ENCODE results near the gene HLA-A. TPM values are rescaled to one million over a fixed set of nuclear protein-coding genes. Genes with fewer than 3 reads are reported as not detected.
"Not testable (repeated sequence)": the region's sequence is repeated elsewhere in the genome, so short reads cannot be mapped to it uniquely, and the experiment has no call there.

The HLA-A gene
- total RNA-seq, 1 donor from 2014 or later: 1,705 TPM

DNA sequence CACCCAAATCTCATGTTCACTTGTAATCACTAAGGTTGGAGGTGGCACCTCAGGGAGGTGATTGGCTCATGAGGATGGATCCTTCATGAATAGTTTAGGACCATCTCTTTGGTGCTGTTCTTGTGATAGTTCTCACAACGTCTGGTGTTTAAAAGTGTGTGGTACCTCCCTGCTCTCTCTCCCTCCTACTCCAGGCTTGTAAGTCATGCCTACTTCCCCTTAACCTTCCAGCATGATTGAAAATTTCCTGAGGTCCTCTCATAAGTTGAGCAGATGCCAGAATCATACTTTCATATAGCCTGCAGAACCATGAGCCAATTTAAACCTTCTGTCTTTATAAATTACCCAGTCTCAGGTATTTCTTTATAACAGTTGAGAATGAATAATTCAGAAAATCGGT lies 16.6 kb downstream of the HLA-A start:
- intact Hi-C loops (cut with micrococcal nuclease): no loop called here

DNA sequence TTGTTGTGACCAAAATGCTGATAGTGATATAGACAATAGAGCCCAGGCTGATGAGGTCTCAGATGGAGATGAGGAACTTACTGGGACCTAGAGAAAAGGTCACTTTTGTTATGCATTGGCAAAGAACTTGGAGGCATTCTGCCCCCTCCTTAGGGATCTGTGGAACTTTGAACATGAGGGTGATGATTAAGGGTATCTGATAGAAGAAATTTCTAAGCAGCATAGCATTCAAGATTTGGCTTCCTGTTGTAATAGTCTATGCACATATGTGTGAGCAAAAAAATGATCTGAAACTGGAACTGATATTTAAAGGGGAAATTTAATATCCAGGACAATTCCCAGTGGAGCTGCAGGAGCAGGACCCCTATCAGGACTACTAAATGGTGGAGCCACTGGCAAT lies 17.1 kb downstream of the HLA-A start:
- intact Hi-C loops (cut with micrococcal nuclease): no loop called here

DNA sequence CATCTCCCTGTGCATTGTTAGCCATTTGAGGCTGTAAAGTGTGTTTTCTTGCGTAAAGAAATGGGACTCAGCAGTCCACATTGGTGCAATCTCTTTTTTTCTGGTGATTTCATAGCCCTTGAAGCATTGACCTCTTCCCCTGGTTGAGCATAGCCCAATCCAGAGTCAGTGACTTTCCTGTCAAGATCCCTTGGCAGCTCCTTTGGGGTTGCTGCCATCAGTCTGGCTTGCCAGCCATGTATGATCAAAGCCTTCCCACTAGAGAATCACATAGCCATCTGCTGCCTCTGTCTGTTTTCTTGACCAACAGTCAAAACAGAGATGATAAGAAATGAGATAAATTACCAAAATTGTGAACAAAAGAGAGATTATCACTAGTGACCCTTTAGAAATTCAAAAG lies 19.6 kb downstream of the HLA-A start:
- intact Hi-C loops (cut with micrococcal nuclease): no loop called here

DNA sequence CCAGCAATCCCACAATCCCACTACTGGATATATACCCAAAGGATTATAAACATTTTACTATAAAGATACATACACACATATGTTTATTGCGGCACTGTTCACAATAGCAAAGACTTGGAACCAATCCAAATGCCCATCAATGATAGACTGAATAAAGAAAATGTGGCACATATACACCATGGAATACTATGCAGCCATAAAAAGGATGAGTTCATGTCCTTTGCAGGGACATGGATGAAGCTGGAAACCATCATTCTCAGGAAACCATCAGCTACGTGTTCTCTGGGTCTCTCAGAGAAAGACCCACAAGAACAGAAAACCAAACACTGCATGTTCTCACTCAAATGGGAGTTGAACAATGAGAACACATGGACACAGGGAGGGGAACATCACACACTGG lies 21.4 kb downstream of the HLA-A start:
- intact Hi-C loops (cut with micrococcal nuclease): not testable (repeated sequence)

DNA sequence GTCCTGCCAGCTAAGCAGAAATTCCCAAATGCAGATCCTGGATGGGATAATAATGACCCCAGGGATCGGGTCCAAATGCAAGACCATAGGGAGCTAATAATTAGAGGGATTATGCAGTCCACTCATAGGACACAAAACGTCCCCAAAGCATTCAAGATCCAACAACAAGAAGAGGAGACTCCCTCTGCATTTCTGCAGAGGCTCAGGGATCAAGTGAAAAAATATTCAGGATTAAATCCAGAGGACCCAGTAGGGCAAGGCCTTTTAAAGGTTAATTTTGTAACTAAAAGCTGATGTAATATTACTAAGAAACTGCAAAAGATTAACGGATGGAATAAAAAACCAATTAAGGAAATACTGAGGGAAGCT lies 22.2 kb downstream of the HLA-A start:
- intact Hi-C loops (cut with micrococcal nuclease): no loop called here

DNA sequence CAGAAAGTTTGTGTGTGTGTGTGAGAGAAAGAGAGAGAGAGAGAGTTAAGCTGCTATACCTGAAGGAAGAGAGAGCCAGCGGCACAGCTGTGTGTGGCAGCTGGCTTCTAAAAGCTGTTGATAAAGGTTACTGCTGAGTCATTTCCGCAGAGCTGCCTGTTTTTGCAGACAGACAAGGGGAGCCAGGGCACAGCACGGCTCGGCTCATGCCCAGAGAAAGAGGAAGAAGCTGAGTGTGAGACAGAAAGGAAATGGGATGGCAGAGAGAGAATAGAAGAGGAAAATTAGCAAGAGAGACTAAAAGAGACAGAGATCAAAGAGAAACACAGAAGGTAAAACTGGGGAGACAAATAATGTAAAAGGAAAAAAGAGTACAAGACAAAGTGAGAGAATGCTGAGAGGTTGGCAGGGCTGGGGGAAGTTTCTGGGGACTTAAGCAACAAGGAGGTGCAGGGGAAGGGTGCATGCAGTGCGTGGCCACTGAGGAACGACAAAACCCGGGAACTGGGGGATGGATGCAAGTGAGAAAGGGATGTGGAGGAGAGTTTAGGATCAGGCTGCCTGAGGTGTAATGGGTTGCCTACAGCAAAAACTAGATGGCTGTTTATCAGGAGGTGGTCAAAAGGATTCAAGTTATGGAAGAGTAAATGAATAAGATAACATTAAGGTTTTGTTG lies 22.7 kb downstream of the HLA-A start:
- intact Hi-C loops (cut with micrococcal nuclease): loop anchor here (1.0 to 5.0 kb wide), 3 partner anchors 78 to 258 kb away; no protein-coding TSS in a partner anchor

DNA sequence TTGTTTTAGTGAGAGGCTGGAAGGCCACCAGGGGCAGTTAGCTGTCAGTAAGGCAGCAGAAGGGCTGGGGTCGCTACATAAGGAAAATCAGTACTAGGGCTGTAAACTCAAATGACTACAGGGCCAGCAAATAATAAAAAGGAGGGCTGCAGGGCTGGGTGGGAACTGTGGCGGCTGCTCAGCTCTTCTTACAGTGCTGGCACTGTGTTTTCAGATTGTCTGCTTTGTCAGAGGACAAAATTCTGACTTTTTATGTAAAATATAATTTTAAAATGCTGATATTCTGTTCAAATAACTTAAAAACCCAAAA lies 23.2 kb downstream of the HLA-A start:
- intact Hi-C loops (cut with micrococcal nuclease): loop anchor here (1.0 to 5.0 kb wide), 3 partner anchors 78 to 258 kb away; no protein-coding TSS in a partner anchor

DNA sequence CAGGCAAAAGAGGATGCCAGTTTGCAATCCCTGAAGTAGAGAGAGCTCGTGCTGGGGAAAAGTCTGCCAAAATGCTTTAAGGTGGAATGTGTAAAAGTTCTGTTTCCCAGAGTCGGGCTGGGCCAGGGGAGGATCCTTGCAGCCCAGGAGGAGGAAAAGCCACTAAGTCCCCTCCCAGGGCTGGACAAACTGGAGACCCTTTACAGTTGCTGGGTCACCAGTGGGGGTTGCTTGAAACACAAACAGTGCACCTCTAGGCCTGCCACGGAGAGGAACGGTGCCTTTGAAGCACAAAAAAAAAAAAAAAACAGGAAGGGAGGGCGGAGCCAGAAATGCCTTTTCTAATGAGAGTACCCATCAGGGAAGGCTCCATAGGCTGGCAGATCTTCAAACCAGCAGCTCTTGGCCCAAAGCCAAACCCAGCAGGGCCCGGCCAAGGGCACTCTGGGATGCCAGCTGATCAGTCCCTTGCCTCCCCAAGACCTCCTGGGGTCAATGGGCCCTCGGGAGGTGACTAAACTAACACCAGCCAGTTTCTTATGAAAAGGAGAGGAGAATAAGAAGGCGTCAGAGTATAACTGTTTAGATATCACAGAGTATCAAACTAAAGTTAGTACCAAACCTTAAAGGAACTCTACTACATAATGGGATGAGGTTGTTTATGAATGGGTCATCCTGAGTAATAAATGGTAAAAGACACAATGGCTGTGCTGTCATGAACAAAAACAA lies 23.7 kb downstream of the HLA-A start:
- intact Hi-C loops (cut with micrococcal nuclease): loop anchor here (1.0 to 5.0 kb wide), 5 partner anchors 24 to 259 kb away; partner anchors contain the start of gene HLA-A

DNA sequence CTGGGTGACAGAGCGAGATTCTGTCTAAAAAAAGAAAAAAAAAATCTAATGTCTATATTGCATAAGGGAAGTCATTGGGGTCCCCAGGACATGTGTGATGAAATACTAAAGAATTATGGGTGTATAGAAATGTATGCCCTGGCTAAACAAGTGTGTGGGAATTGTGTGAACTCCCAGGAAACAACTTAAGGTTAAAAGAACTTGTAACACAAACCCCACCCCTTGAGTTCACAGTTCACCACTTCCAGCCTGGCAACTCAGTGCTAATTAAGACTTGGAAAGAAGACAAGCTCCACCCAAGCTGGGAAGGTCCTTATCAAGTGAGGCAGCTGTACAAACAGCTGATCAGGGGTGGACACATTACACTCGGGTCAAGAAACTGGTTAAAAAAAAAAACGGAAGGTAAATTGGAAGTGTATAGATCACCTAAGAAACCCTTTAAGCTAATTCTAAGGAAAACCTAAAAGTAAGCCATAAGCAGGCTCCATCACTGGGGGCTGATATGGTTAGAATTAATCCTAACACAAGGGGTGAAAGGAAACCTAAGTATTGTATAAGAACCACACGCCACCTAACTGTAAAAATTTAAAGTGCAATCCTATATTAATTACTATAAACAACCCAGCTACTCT lies 25.2 kb downstream of the HLA-A start:
- intact Hi-C loops (cut with micrococcal nuclease): loop anchor here (5.0 kb wide), 2 partner anchors 80 to 260 kb away; no protein-coding TSS in a partner anchor

DNA sequence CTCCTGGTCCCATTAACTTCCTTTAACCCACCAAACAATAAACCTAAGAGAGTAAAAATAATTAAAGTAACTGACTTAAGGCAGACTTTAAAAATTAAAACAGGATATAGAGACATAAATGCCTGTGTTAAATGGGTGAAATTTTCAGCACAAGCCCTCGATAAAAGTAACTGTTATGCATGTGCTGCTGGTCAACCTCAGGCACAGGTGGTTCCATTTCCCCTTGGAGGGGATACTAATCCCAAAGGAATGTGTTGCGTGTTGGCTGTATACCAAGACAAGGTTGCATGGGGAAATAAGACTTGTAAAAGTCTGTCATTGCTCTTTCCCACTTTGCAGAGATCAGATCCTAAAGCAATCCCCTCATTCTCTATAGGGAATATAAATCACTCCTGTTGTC lies 25.8 kb downstream of the HLA-A start:
- intact Hi-C loops (cut with micrococcal nuclease): loop anchor here (5.0 kb wide), 2 partner anchors 81 to 261 kb away; no protein-coding TSS in a partner anchor

DNA sequence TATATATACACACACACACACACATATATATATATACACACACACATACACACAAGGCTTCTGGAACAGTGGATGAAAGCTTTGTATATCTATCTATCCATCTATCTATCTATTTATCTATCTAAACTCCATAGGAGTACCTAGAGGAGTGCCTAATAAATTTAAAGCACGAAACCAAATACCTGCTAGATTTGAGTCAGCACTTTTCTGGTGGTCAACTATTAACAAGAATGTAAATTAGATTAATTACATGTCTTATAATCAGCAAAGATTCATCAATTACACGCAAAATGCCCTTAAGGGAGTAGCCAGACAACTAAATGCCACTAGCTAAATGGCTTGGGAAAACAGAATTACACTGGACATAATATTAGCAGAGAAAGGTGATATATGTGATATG lies 26.6 kb downstream of the HLA-A start:
- intact Hi-C loops (cut with micrococcal nuclease): loop anchor here (5.0 kb wide), 2 partner anchors 82 to 262 kb away; no protein-coding TSS in a partner anchor

DNA sequence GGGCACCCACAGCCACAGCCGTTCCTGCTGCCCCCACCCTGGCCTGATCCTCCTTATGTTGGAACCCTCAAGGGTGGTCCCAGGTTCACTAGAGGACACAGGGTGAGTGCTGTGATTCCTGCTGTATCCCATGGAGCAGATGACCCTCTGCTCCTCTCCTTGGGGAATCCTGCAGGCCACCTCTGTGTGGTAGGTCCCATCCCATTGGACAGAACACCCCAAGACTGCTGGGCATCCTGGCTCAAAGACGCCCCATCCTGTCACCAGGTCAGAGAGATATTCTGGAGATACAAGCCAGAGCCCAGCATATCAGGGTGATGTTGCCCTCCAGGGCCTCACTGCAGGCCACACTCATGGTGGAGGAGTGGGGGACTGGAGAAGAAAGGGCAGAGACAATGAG lies 28.4 kb downstream of the HLA-A start:
- intact Hi-C loops (cut with micrococcal nuclease): loop anchor here (10.0 kb wide), 1 partner anchor 94 kb away; the partner anchor contains the start of genes POLR1H and PPP1R11

DNA sequence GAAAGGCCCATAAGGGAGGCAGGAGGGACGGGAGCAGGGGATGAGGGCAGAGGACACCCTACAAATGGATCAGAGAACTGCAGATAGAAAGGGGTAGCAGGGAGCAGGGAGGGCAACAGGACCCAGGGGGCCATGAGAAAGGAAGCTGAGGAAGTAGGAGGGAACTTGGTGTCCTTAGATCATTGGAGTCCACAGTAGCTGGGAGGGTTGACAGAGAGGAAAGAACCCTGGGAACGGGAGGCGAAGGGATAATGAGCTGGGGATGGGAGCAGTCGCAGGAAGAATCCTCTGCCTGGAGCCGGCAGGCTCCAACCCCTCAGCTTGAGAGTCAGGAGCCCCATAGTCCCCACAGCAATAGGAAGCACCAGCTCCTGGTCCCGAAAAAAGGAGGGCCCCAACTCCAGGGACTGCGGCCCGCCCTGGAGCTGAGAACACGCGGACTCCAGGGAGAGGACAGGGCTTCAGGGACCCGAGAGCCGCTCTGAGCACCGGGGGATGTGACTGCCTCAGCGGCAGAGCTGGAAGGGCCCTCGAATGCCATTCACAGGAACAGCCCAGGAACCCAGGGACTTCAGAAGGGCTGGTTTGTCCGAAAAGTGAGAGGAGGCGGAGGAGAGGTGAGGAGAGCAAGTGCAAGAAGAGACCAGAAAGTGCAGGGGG lies 32.7 kb downstream of the HLA-A start:
- intact Hi-C loops (cut with micrococcal nuclease): loop anchor here (10.0 kb wide), 1 partner anchor 90 kb away; the partner anchor contains the start of genes POLR1H and PPP1R11

DNA sequence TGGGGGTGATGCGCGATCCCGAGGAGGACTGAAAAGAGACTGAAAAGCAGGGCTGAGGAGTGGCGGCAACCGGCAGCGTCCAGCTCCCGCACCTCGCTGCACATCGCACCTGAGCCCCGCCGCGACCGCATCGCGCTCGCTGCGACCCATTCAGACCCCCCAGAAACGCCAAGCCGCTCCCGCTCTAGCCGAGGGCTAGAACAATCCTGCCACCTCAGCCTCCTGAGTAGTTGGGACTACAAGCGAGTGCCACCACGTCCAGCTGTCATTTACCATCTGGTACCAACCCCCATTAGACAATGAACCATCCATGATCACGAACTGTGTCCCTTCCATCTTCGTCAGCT lies 33.2 kb downstream of the HLA-A start:
- intact Hi-C loops (cut with micrococcal nuclease): loop anchor here (10.0 kb wide), 1 partner anchor 89 kb away; the partner anchor contains the start of genes POLR1H and PPP1R11

DNA sequence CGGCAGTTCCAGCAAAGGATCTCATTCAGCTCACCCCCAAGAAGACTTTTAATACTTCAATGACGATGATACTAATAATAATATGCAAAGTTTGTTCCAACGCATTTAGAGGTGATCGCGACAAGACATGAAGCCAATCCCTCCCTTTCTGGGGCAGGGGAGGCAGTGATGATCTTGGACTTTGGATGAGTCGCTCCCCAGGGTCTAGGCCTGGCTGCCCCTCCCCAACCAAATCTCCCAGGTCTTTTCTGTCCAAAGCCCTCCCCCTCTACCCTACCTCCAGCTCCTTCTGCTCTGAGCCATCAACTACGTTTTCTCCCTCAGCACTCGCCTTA lies 33.9 kb downstream of the HLA-A start:
- intact Hi-C loops (cut with micrococcal nuclease): loop anchor here (10.0 kb wide), 1 partner anchor 89 kb away; the partner anchor contains the start of genes POLR1H and PPP1R11

DNA sequence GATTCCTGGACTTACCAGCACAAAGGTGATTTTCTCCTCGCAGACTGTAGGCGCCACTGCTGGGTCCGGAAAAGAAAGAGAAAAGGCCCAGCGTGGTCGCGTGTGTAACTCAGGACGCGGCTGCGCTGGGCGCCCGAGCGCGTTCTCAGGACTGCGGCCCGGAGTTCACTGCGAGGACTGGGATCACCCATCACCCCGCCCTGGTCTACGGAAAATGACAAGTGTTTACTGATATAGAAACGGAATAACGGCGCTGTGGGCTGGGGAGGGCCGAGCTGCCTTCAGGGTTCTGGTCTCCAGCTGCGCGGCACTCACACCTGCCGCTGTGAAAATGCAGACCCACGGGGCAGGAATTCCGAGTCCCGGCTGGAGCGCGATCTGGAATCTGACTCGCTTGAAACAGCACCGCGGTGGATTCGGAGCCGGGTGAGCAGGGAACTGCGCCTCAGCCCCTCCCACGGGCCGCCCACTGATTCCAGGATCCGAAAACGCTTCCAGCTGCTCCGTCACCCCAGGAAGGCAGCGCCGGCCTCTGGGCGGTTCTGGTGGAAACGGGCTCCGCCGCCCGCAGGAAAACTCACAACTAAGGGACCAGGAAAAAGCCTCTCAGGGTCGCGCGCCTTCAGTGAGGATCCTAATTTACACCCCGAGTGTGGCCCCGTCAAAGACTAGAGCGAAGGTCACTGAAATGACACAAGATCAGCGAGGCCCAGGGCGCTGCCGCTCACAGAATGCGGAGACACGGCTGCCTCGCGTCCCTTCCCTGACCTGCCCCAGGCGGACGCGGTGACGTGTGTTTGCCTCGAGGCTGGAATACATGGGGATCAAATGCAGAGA lies 34.5 kb downstream of the HLA-A start:
- intact Hi-C loops (cut with micrococcal nuclease): loop anchor here (10.0 kb wide), 1 partner anchor 88 kb away; the partner anchor contains the start of genes POLR1H and PPP1R11

DNA sequence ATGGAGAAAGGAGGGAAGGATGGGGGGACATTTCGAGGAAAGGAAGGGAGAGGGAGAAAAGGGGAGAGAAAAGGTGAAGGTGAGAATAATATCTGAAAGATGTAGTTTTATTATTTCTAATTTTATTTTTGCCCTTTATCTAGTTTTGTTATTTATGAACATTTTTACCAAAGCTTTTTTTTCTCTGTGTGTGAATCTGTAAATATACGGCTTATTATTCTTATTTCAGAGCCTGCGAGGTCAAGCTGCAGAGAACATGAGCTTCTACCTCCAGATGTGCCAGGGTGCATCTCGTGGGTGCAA lies 35.0 kb downstream of the HLA-A start:
- intact Hi-C loops (cut with micrococcal nuclease): loop anchor here (10.0 kb wide), 1 partner anchor 87 kb away; the partner anchor contains the start of genes POLR1H and PPP1R11

DNA sequence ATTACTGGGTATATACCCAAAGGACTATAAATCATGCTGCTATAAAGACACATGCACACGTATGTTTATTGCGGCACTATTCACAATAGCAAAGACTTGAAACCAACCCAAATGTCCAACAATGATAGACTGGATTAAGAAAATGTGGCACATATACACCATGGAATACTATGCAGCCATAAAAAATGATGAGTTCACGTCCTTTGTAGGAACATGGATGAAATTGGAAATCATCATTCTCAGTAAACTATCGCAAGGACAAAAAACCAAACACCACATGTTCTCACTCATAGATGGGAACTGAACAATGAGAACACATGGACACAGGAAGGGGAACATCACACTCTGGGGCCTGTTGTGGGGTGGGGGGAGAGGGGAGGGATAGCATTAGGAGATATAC lies 37.7 kb downstream of the HLA-A start:
- intact Hi-C loops (cut with micrococcal nuclease): not testable (repeated sequence)

DNA sequence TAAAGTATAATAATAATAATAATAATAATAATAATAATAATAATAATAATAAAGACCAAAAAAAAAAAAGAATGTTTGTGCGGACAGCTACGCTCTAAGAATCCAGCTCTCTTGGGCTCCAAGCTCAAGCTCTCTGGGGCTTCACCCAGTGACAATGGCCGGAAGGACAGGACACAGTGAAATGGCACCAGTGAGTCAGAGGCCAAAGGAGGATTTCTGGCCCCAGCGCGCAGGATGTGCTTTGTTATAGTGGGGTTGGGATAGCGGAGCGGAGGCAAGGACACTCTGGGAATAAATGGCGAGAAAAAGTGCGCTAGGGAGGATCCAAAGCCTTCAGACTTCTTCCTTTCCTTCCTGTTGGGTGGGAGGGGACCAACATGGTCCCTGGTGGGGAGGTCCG lies 38.2 kb downstream of the HLA-A start:
- intact Hi-C loops (cut with micrococcal nuclease): no loop called here

DNA sequence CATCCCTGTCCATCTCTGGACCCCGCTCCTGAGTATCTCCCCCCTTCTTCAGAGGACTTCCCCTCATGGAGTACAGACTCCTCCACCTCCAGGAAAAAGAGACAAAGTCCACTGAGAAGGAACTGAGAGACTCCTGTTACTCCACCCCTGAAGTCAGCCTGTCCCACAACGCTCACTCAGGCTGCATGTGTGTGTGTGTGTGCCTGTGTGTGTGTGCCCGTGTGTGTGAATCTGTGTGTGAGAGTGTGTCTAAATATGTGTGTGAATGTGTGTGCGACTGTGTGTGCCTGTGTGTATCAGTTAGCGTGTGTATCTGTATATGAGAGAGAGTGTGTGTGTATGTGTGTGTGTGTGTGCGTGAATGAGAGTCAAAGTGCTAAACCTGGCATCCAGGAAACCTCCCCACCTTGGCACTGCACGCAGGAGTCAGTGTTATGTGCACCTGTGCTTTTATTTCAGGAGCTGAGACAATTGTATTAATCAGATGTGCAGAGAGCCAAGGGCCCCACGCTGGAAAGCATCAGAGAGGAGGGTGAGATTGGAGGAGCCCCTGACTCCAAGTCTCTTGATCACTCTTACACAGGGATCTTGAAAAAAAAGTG lies 39.0 kb downstream of the HLA-A start:
- intact Hi-C loops (cut with micrococcal nuclease): no loop called here
